ENCODE measurements around the gene TEX9.

- TF ChIP-seq CTCF (IDR thresholded peaks at IDR 0.05) (no peak), POLR2AphosphoS5 (IDR thresholded peaks at IDR 0.05; ENCODE audit: low read depth, low read length) (no peak), REST (IDR thresholded peaks at IDR 0.05; ENCODE audit: insufficient read depth in 1 of 2, low read depth in 2 of 2, low read length in 1 of 2) (no peak), SIN3A (IDR thresholded peaks at IDR 0.05; ENCODE audit: borderline replicate concordance, insufficient read depth, low read depth, low read length) (no peak)
Observed at GRCh38 chr15:56346414-56346813, 18.8 kb upstream of the TEX9 start.

Measured in Panc1 (cell line).